Neural cell (in vitro differentiated cells): ENCODE results near the gene UQCRHL. TPM values are rescaled to one million over a fixed set of nuclear protein-coding genes. Genes with fewer than 3 reads are reported as not detected.

ENCODE experiments used
- H2AFZ ChIP-seq: fragments of 200-600, 300-800 bp; sonication (generic), shearing (Covaris generic); 2 replicates; pipeline ENCODE4 v1.6.0; 2014; ENCODE audit warnings: low read depth, mild to moderate bottlenecking, antibody characterized with exemption, low read length, moderate library complexity
- H3F3A ChIP-seq: fragments of 200-600 bp; shearing (Covaris generic); 2 replicates; pipeline ENCODE4 v1.6.1; 2016; ENCODE audit warnings: mild to moderate bottlenecking, moderate library complexity, mixed read lengths, antibody characterized with exemption, low read length; ENCODE audit not compliant: insufficient read depth, poor library complexity, severe bottlenecking
- H3K27ac ChIP-seq: fragments of 200-600, 300-800 bp; sonication (generic), shearing (Covaris generic); 2 replicates; pipeline ENCODE4 v1.5.1; 2014; ENCODE audit warnings: mild to moderate bottlenecking, low read length, moderate library complexity
- H3K27me3 ChIP-seq: fragments of 300-800, 200-600 bp; sonication (generic), shearing (Covaris generic); 2 replicates; pipeline ENCODE4 v1.6.0; 2014; ENCODE audit warnings: mild to moderate bottlenecking, low read depth, low read length, moderate library complexity; ENCODE audit not compliant: insufficient read depth
- H3K36me3 ChIP-seq: fragments of 300-800, 200-600 bp; sonication (generic), shearing (Covaris generic); 2 replicates; pipeline ENCODE4 v1.5.1; 2014; ENCODE audit warnings: mild to moderate bottlenecking, antibody characterized with exemption, low read length, moderate library complexity; ENCODE audit not compliant: insufficient read depth
- H3K4me2 ChIP-seq: fragments of 300-800, 200-600 bp; sonication (generic), shearing (Covaris generic); 2 replicates; pipeline ENCODE4 v1.6.0; 2014; ENCODE audit warnings: mild to moderate bottlenecking, low read length
- H3K4me3 ChIP-seq: fragments of 300-800, 200-600 bp; sonication (generic), shearing (Covaris generic); 2 replicates; pipeline ENCODE4 v1.5.1; 2014; ENCODE audit warnings: mild to moderate bottlenecking, low read length, moderate library complexity
- H3K79me2 ChIP-seq: fragments of 200-600 bp; shearing (Covaris generic); replicated peaks from 2 replicates; pipeline ENCODE4 v1.6.0; 2014; ENCODE audit warnings: mild to moderate bottlenecking, low read length, moderate library complexity; ENCODE audit not compliant: insufficient read depth
- H3K9ac ChIP-seq: fragments of 300-800, 200-600 bp; sonication (generic), shearing (Covaris generic); 2 replicates; pipeline ENCODE4 v1.6.1; 2016; ENCODE audit warnings: mild to moderate bottlenecking, low read length, mixed read lengths
- H3K9me2 ChIP-seq: fragments of 200-600 bp; shearing (Covaris generic); 2 replicates; pipeline ENCODE4 v1.6.1; 2016; ENCODE audit warnings: mild to moderate bottlenecking, low read length, mixed read lengths; ENCODE audit not compliant: insufficient read depth
- H3K9me3 ChIP-seq: fragments of 200-600, 300-800 bp; sonication (generic), shearing (Covaris generic); 2 replicates; pipeline ENCODE4 v1.6.1; 2016; ENCODE audit warnings: mild to moderate bottlenecking, mixed run types, low read length, moderate library complexity, mixed read lengths
- H4K20me1 ChIP-seq: fragments of 200-600 bp; shearing (Covaris generic); 2 replicates; pipeline ENCODE4 v1.6.1; 2016; ENCODE audit warnings: mild to moderate bottlenecking, mixed run types; ENCODE audit not compliant: insufficient read depth
- CTCF ChIP-seq: fragments of 450-650 bp; IDR thresholded peaks from 2 replicates; pipeline ENCODE4 v1.5.1; 2014; ENCODE audit warnings: antibody characterized with exemption, mild to moderate bottlenecking, moderate library complexity; ENCODE audit not compliant: poor library complexity, severe bottlenecking
- EP300 ChIP-seq: fragments of 450-650 bp; conservative IDR thresholded peaks from 2 replicates; pipeline ENCODE4 v1.6.1; 2014; ENCODE audit warnings: antibody characterized with exemption, mild to moderate bottlenecking, moderate library complexity; ENCODE audit not compliant: poor library complexity, severe bottlenecking
- EZH2 ChIP-seq: fragments of 200-600, 300-800 bp; shearing (Covaris generic), sonication (generic); IDR thresholded peaks from 2 replicates; pipeline ENCODE4 v1.6.1; 2014; ENCODE audit warnings: antibody characterized with exemption, low read length, borderline replicate concordance, mild to moderate bottlenecking; ENCODE audit not compliant: insufficient read depth, poor library complexity, severe bottlenecking
- MXI1 ChIP-seq: fragments of 450-650 bp; conservative IDR thresholded peaks from 2 replicates; pipeline ENCODE4 v1.6.1; 2014; ENCODE audit warnings: antibody characterized with exemption, mild to moderate bottlenecking; ENCODE audit not compliant: poor library complexity, severe bottlenecking
- POLR2AphosphoS5 ChIP-seq: IDR thresholded peaks from 2 replicates; pipeline ENCODE4 v1.6.1; 2012
- RAD21 ChIP-seq: fragments of 450-650 bp; conservative IDR thresholded peaks from 2 replicates; pipeline ENCODE4 v1.6.1; 2014; ENCODE audit warnings: antibody characterized with exemption, mild to moderate bottlenecking, moderate library complexity
- REST ChIP-seq: IDR thresholded peaks from 2 replicates; pipeline ENCODE4 v1.6.1; 2012; ENCODE audit warnings: borderline replicate concordance
- SMC3 ChIP-seq: fragments of 450-650 bp; conservative IDR thresholded peaks from 2 replicates; pipeline ENCODE4 v1.6.1; 2014; ENCODE audit warnings: antibody characterized with exemption, mild to moderate bottlenecking, moderate library complexity; ENCODE audit not compliant: poor library complexity
- TAF1 ChIP-seq: IDR thresholded peaks from 2 replicates; pipeline ENCODE4 v1.6.1; 2012; ENCODE audit warnings: low read depth
- polyA plus RNA-seq: library from polyadenylated mRNA; depleted of rRNA; stranded (reverse); fragments of >200 nt; gene quantifications from 2 replicates; pipeline ENCODE4 v1.2.3, GENCODE V29; 2014

Gene UQCRHL
- polyA plus RNA-seq, 1 donor from 2014 or later = 6.1 TPM

- Histone ChIP-seq H3K4me2 (no peak overlapping the region), H4K20me1 (no peaks in the 10 kb centered on the region), H3K9ac (no peak overlapping the region), H3K27ac (no peak overlapping the region), H3K9me3 (no peaks in the 10 kb centered on the region), H3K79me2 (no peaks in the 10 kb centered on the region), H3K9me2 (no peaks in the 10 kb centered on the region), H3K4me3 (no peak overlapping the region), H3F3A (no peaks in the 10 kb centered on the region), H3K36me3 (no peaks in the 10 kb centered on the region), H3K27me3 (no peaks in the 10 kb centered on the region), H2AFZ (no peak overlapping the region)
- TF ChIP-seq REST = no peak
- no peak for TF ChIP-seq RAD21
- no peak for TF ChIP-seq TAF1
- no peak for TF ChIP-seq POLR2AphosphoS5
- no peak for TF ChIP-seq EP300
- TF ChIP-seq SMC3 = no peak
- TF ChIP-seq MXI1 = no peak
- TF ChIP-seq CTCF = no peak
- TF ChIP-seq EZH2 = no peak
These were observed 5.0 kb downstream of the UQCRHL start for GRCh38 chr1:15802234-15802965.

- Histone ChIP-seq H3K79me2 (no peaks in the 10 kb centered on the region), H4K20me1 (no peaks in the 10 kb centered on the region), H3K27me3 (no peaks in the 10 kb centered on the region), H3K9me2 (no peaks in the 10 kb centered on the region), H3F3A (no peaks in the 10 kb centered on the region), H3K9me3 (no peaks in the 10 kb centered on the region), H2AFZ (no peak overlapping the region), H3K4me3 (no peak overlapping the region), H3K36me3 (no peaks in the 10 kb centered on the region), H3K9ac (no peak overlapping the region), H3K27ac (no peak overlapping the region), H3K4me2 (no peak overlapping the region)
- no peak for TF ChIP-seq POLR2AphosphoS5
- TF ChIP-seq SMC3 = no peak
- TF ChIP-seq EP300 = no peak
- TF ChIP-seq REST = no peak
- TF ChIP-seq MXI1 = no peak
- TF ChIP-seq CTCF = no peak
- no peak for TF ChIP-seq TAF1
- no peak for TF ChIP-seq EZH2
- no peak for TF ChIP-seq RAD21
These were observed 7.3 kb downstream of the UQCRHL start for GRCh38 chr1:15799928-15800835.
